IMR-90 (cell line): ENCODE data around the gene CENPX. TPM values are rescaled to one million over a fixed set of nuclear protein-coding genes. Genes with fewer than 3 reads are reported as not detected.

ENCODE experiments used
- ATAC-seq: fragments of 200-7000 bp; cut with Tn5 transposase; 2 replicates; pipeline ENCODE4 v1.9.1; 2020; ENCODE audit warnings: low read depth, mild to moderate bottlenecking, moderate library complexity
- BruUV-seq: library from RNA; stranded (reverse); fragments of 400-500 nt; replicated peaks from 2 replicates; lab custom pipeline; 2021; lab: Mats Ljungman, UMichigan
- CTCF ChIA-PET: fragments of 300-600 bp; formaldehyde crosslinking; extraction: SDS; loops from one replicate; lab custom pipeline; 2021; ENCODE audit warnings: antibody characterized with exemption; lab: Yijun Ruan, JAX
- POLR2A ChIA-PET: fragments of 300-600 bp; sonication (Branson Sonifier 250); formaldehyde crosslinking; loops from one replicate; lab custom pipeline; 2022; ENCODE audit warnings: antibody characterized with exemption; ENCODE audit not compliant: unreplicated experiment; lab: Charles Lee
- DNase-seq: peaks from one replicate; pipeline ENCODE4 v3.0.0; 2013
- H2AFZ ChIP-seq: replicated peaks from 2 replicates; pipeline ENCODE3; 2013; ENCODE audit warnings: low read length, mild to moderate bottlenecking; ENCODE audit not compliant: poor library complexity
- H2AK5ac ChIP-seq: 2 replicates; pipeline ENCODE4 v1.6.1; 2013; ENCODE audit warnings: low read depth, low read length, inconsistent platforms
- H2AK9ac ChIP-seq: replicated peaks from 2 replicates; pipeline ENCODE3; 2013; ENCODE audit warnings: mild to moderate bottlenecking, low read depth, low read length, moderate library complexity; ENCODE audit not compliant: poor library complexity
- H2BK120ac ChIP-seq: 2 replicates; pipeline ENCODE4 v1.6.1; 2013; ENCODE audit warnings: low read depth, low read length, inconsistent platforms
- H2BK15ac ChIP-seq: 3 replicates; pipeline ENCODE4 v1.6.1; 2013; ENCODE audit warnings: low read depth, low read length, inconsistent platforms
- H2BK20ac ChIP-seq: 2 replicates; pipeline ENCODE4 v1.6.1; 2013; ENCODE audit warnings: low read depth, mild to moderate bottlenecking, inconsistent platforms, low read length, moderate library complexity
- H2BK5ac ChIP-seq: 2 replicates; pipeline ENCODE4 v1.6.1; 2013; ENCODE audit warnings: mild to moderate bottlenecking, low read depth, low read length, inconsistent platforms; ENCODE audit not compliant: poor library complexity, severe bottlenecking
- H3K14ac ChIP-seq: replicated peaks from 2 replicates; pipeline ENCODE4 v1.6.1; 2013; ENCODE audit warnings: low read depth, low read length, inconsistent platforms
- H3K18ac ChIP-seq: 2 replicates; pipeline ENCODE4 v1.6.1; 2013; ENCODE audit warnings: low read depth, low read length, control low read depth
- H3K23ac ChIP-seq: 2 replicates; pipeline ENCODE4 v1.6.1; 2013; ENCODE audit warnings: low read depth, low read length, inconsistent platforms
- H3K27ac ChIP-seq: 2 replicates; pipeline ENCODE4 v1.5.1; 2013; ENCODE audit warnings: mild to moderate bottlenecking, control low read depth, low read length; ENCODE audit not compliant: insufficient read depth
- H3K27me3 ChIP-seq: 2 replicates; pipeline ENCODE4 v1.6.1; 2013; ENCODE audit warnings: low read length; ENCODE audit not compliant: control insufficient read depth, insufficient read depth
- H3K36me3 ChIP-seq: 2 replicates; pipeline ENCODE4 v1.6.1; 2013; ENCODE audit warnings: low read length, mixed read lengths; ENCODE audit not compliant: control insufficient read depth, insufficient read depth
- H3K4ac ChIP-seq: 2 replicates; pipeline ENCODE4 v1.6.1; 2013; ENCODE audit warnings: low read depth, low read length, inconsistent platforms
- H3K4me1 ChIP-seq: 2 replicates; pipeline ENCODE4 v1.6.1; 2013; ENCODE audit warnings: low read length, mixed read lengths; ENCODE audit not compliant: control insufficient read depth, insufficient read depth
- H3K4me2 ChIP-seq: 2 replicates; pipeline ENCODE4 v1.6.1; 2013; ENCODE audit warnings: low read depth, mild to moderate bottlenecking, control low read depth, low read length, moderate library complexity
- H3K4me3 ChIP-seq: 2 replicates; pipeline ENCODE4 v1.5.1; 2013; ENCODE audit warnings: low read depth, mild to moderate bottlenecking, control low read depth, low read length, moderate library complexity; ENCODE audit not compliant: insufficient read depth
- H3K56ac ChIP-seq: 2 replicates; pipeline ENCODE4 v1.6.1; 2013; ENCODE audit warnings: low read length, inconsistent platforms; ENCODE audit not compliant: insufficient read depth; ENCODE audit errors: extremely low read depth
- H3K79me1 ChIP-seq, 2 experiments: 2 replicates each; pipeline ENCODE4 v1.6.1; 2013; ENCODE audit warnings: low read length in 2 of 2, inconsistent platforms in 1 of 2, low read depth in 1 of 2
- H3K9ac ChIP-seq: 2 replicates; pipeline ENCODE4 v1.6.1; 2013; ENCODE audit warnings: low read depth, low read length, control low read depth
- H3K9me1 ChIP-seq: 2 replicates; pipeline ENCODE4 v1.6.1; 2013; ENCODE audit warnings: low read length, inconsistent platforms; ENCODE audit not compliant: insufficient read depth
- H3K9me3 ChIP-seq: 2 replicates; pipeline ENCODE4 v1.6.1; 2013; ENCODE audit warnings: low read length; ENCODE audit not compliant: control insufficient read depth, insufficient read depth
- H4K20me1 ChIP-seq: 2 replicates; pipeline ENCODE4 v1.6.1; 2013; ENCODE audit warnings: low read length, inconsistent platforms; ENCODE audit not compliant: insufficient read depth
- H4K5ac ChIP-seq: 2 replicates; pipeline ENCODE4 v1.6.1; 2013; ENCODE audit warnings: mild to moderate bottlenecking, low read depth, low read length, control low read depth
- H4K8ac ChIP-seq, 2 experiments: 2 replicates each; pipeline ENCODE4 v1.6.1; 2013; ENCODE audit warnings: low read depth in 2 of 2, low read length in 2 of 2, control low read depth in 1 of 2, inconsistent platforms in 1 of 2
- H4K91ac ChIP-seq: 2 replicates; pipeline ENCODE4 v1.6.1; 2013; ENCODE audit warnings: low read depth, low read length, inconsistent platforms; ENCODE audit not compliant: insufficient read depth
- BHLHE40 ChIP-seq: fragments of 150-350 bp; IDR thresholded peaks from 2 replicates; pipeline ENCODE4 v1.6.1; 2016; ENCODE audit warnings: mild to moderate bottlenecking, low read depth, low read length
- CEBPB ChIP-seq: IDR thresholded peaks from 2 replicates; pipeline ENCODE4 v1.6.1; 2012; ENCODE audit warnings: low read depth, low read length, improper control_type of control experiment
- CHD1 ChIP-seq: IDR thresholded peaks from 2 replicates; pipeline ENCODE4 v1.6.1; 2012; ENCODE audit warnings: low read depth, low read length, improper control_type of control experiment
- CTCF ChIP-seq: conservative IDR thresholded peaks from 2 replicates; pipeline ENCODE4 v1.5.1; 2012; ENCODE audit warnings: mild to moderate bottlenecking, low read depth, low read length, improper control_type of control experiment
- ELK1 ChIP-seq: fragments of 150-350 bp; IDR thresholded peaks from 2 replicates; pipeline ENCODE4 v1.6.1; 2016; ENCODE audit warnings: low read depth, mild to moderate bottlenecking, low read length, moderate library complexity, borderline replicate concordance
- FOS ChIP-seq: fragments of 150-350 bp; IDR thresholded peaks from 2 replicates; pipeline ENCODE4 v1.6.1; 2016; ENCODE audit warnings: low read depth, low read length
- MAFK ChIP-seq: IDR thresholded peaks from 2 replicates; pipeline ENCODE4 v1.6.1; 2012; ENCODE audit warnings: low read depth, low read length, improper control_type of control experiment
- MAZ ChIP-seq: IDR thresholded peaks from 2 replicates; pipeline ENCODE4 v1.6.1; 2012; ENCODE audit warnings: low read depth, mild to moderate bottlenecking, low read length, improper control_type of control experiment, moderate library complexity, borderline replicate concordance
- MXI1 ChIP-seq: IDR thresholded peaks from 2 replicates; pipeline ENCODE4 v1.6.1; 2012; ENCODE audit warnings: low read depth, mild to moderate bottlenecking, low read length, moderate library complexity, borderline replicate concordance
- NFE2L2 ChIP-seq: fragments of 150-350 bp; IDR thresholded peaks from 2 replicates; pipeline ENCODE4 v1.6.1; 2016; ENCODE audit warnings: low read depth, mild to moderate bottlenecking, low read length
- POLR2A ChIP-seq: IDR thresholded peaks from 2 replicates; pipeline ENCODE4 v1.6.1; 2012; ENCODE audit warnings: mild to moderate bottlenecking, low read depth, low read length
- RAD21 ChIP-seq: IDR thresholded peaks from 2 replicates; pipeline ENCODE4 v1.6.1; 2012; ENCODE audit warnings: low read length, improper control_type of control experiment
- RCOR1 ChIP-seq: IDR thresholded peaks from 2 replicates; pipeline ENCODE4 v1.6.1; 2012; ENCODE audit warnings: mild to moderate bottlenecking, low read length, improper control_type of control experiment; ENCODE audit not compliant: insufficient replicate concordance
- RFX5 ChIP-seq: IDR thresholded peaks from 2 replicates; pipeline ENCODE4 v1.8.0; 2012; ENCODE audit warnings: low read depth, mild to moderate bottlenecking, low read length, moderate library complexity
- SMC3 ChIP-seq: fragments of 150-350 bp; IDR thresholded peaks from 2 replicates; pipeline ENCODE4 v1.6.1; 2016; ENCODE audit warnings: low read depth, mild to moderate bottlenecking, antibody characterized with exemption, low read length, moderate library complexity
- USF2 ChIP-seq: fragments of 150-350 bp; IDR thresholded peaks from 2 replicates; pipeline ENCODE4 v1.6.1; 2017; ENCODE audit warnings: mild to moderate bottlenecking, antibody characterized with exemption, low read length, low read depth
- WGBS, 2 experiments: methylation state at CpG; one replicate each; pipeline versions ENCODE4 v1.1.5 to v1.1.7; 2013; ENCODE audit warnings: missing lambda C conversion rate in 2 of 2; ENCODE audit not compliant: insufficient read length in 1 of 2; ENCODE audit errors: extremely low coverage in 2 of 2; 5-methylcytosine and 5-hydroxymethylcytosine counted together
- dilution Hi-C: fragments of 300-500 bp; cut with HindIII; formaldehyde crosslinking; loops from one replicate; pipeline ENCODE4 v1.14.3; 2018; ENCODE audit warnings: low sequenced_read_pairs; ENCODE audit not compliant: unreplicated experiment
- in situ Hi-C: fragments of 300-500 bp; cut with MboI; formaldehyde crosslinking; loops from 3 replicates; pipeline ENCODE4 v1.14.3; 2019; ENCODE audit warnings: low sequenced_read_pairs, inconsistent platforms, mixed read lengths
- intact Hi-C: fragments of 100-400 bp; cut with micrococcal nuclease; formaldehyde crosslinking; loops from 2 replicates; pipeline ENCODE4 v1.10.0; 2022
- polyA plus RNA-seq, 3 experiments: library from polyadenylated mRNA; depleted of rRNA; stranded (reverse); fragments of >200 nt; gene quantifications; 2 replicates each; pipeline ENCODE4 v1.2.3, GENCODE V29; 2012; ENCODE audit warnings: low replicate concordance in 1 of 3
- total RNA-seq: library from RNA; depleted of rRNA; stranded (reverse); fragments of >200 nt; gene quantifications from 2 replicates; pipeline ENCODE4 v1.2.3, GENCODE V29; 2012

Gene CENPX
- total and polyA plus RNA-seq, 2 of the 4 experiments (the other 2 are of a cell fraction), result 44.8 to 86.8 TPM

- H3K27me3 ChIP-seq, result no peaks in the 10 kb centered on the region
- intact Hi-C loops (loop anchor here (1.0 to 10.0 kb wide), 2 partner anchors 124 to 295 kb away; no protein-coding TSS in a partner anchor), dilution Hi-C loops (no loop called here), in situ Hi-C loops (loop anchor here (5.0 kb wide), 1 partner anchor 127 kb away; no protein-coding TSS in a partner anchor)
- H3K14ac ChIP-seq, result no peak overlapping the region
- no peaks in the 10 kb centered on the region for H3K9me3 ChIP-seq
- no peak overlapping the region for H2BK15ac ChIP-seq
- H3K27ac ChIP-seq, result no peak overlapping the region
- H2BK5ac ChIP-seq, result no peak overlapping the region
- H3K23ac ChIP-seq, result no peak overlapping the region
- H3K4me2 ChIP-seq, result no peak overlapping the region
- no peak overlapping the region for H4K8ac ChIP-seq
- POLR2A ChIA-PET, result no interaction called here
- H4K5ac ChIP-seq, result no peak overlapping the region
- no peak overlapping the region for H2AK5ac ChIP-seq
- no peak overlapping the region for H2BK120ac ChIP-seq
- H2BK20ac ChIP-seq, result no peak overlapping the region
- no peak overlapping the region for H4K91ac ChIP-seq
- H3K9me1 ChIP-seq, result no peaks in the 10 kb centered on the region
- ATAC-seq (no peak), DNase-seq (no peak)
- no peak overlapping the region for H3K4me3 ChIP-seq
- H3K4ac ChIP-seq, result no peak overlapping the region
- BruUV-seq, result no TSS peak
- no peak overlapping the region for H3K9ac ChIP-seq
- H2AK9ac ChIP-seq, result no peak overlapping the region
- WGBS, 2 experiments, result 74% methylated on average over 19 of the region's 31 CpGs; no CpG with 5 or more reads in 1 of the 2 experiments
- H3K36me3 ChIP-seq, result peaks cover 2% of the 10 kb centered on the region
- CTCF ChIA-PET, result interaction anchor here (0.5 to 1.3 kb wide), 3 partner anchors 69 to 176 kb away, joined by 3 to 4 read pairs (median 3); no protein-coding TSS in a partner anchor
- H2AFZ ChIP-seq, result peak overlapping the region; percentile 94
- H3K79me1 ChIP-seq, result no peaks in the 10 kb centered on the region
- H3K4me1 ChIP-seq, result peaks cover 4% of the 10 kb centered on the region; the same call in 1 of the 2 replicates
- no peaks in the 10 kb centered on the region; the same call in 1 of the 2 replicates for H4K20me1 ChIP-seq
- H3K56ac ChIP-seq, result no peak overlapping the region
- H3K18ac ChIP-seq, result no peak overlapping the region
- TF ChIP-seq RAD21 (no peak), BHLHE40 (no peak), POLR2A (no peak), CTCF (no peak), ELK1 (no peak), RFX5 (no peak), SMC3 (no peak), CEBPB (no peak), USF2 (no peak), CHD1 (no peak), FOS (no peak), MXI1 (no peak), NFE2L2 (no peak), MAFK (no peak), RCOR1 (no peak), MAZ (no peak)
Observed at GRCh38 chr17:82029990-82030469, 7.4 kb upstream of the CENPX start.
